ENCODE data around the gene NOP56.
A peak's percentile ranks its signal among the peaks of the same experiment; 100 is the strongest.

Gene NOP56

GRCh38 chr20:2691663-2692035 lies 39.2 kb downstream of the NOP56 start:
- TF ChIP-seq CTCF (IDR thresholded peaks at IDR 0.05; ENCODE audit: insufficient read depth, low read depth, low read length, missing control alignments): no peak
- no peak for DNase-seq (ENCODE audit: low read depth)
- H3K4me3 ChIP-seq (ENCODE audit: low read depth, low read length): no peak overlapping the region

- peak within 1 kb of the TSS; percentile 28 for H3K4me3 ChIP-seq (ENCODE audit: low read depth, low read length)
- no peak for TF ChIP-seq CTCF (IDR thresholded peaks at IDR 0.05; ENCODE audit: insufficient read depth, low read depth, low read length, missing control alignments)
- no peak for DNase-seq (ENCODE audit: low read depth)
These were observed 39.8 kb downstream of the NOP56 start, which contains the start of gene EBF4 for GRCh38 chr20:2692036-2692885. Gene EBF4, plus strand, starts transcription at chr20:2692780. Its CDS starts 866 bp downstream, at chr20:2693646.

GRCh38 chr20:2692886-2693285 lies 40.5 kb downstream of the NOP56 start:
- no peak for DNase-seq (ENCODE audit: low read depth)
- no peak overlapping the region for H3K4me3 ChIP-seq (ENCODE audit: low read depth, low read length)

GRCh38 chr20:2693286-2694007 lies 41.0 kb downstream of the NOP56 start:
- no peak for DNase-seq (ENCODE audit: low read depth)
- no peak for TF ChIP-seq CTCF (IDR thresholded peaks at IDR 0.05; ENCODE audit: insufficient read depth, low read depth, low read length, missing control alignments)
- no peak overlapping the region; the same call in 1 of the 2 replicates for H3K4me3 ChIP-seq (ENCODE audit: low read depth, low read length)

More at GRCh38 chr20:2692886-2693285, 40.5 kb downstream of the NOP56 start:
- TF ChIP-seq CTCF (IDR thresholded peaks at IDR 0.05; ENCODE audit: insufficient read depth, low read depth, low read length, missing control alignments): no peak

- no peak overlapping the region for H3K4me3 ChIP-seq (ENCODE audit: low read depth, low read length)
- no peak for TF ChIP-seq CTCF (IDR thresholded peaks at IDR 0.05; ENCODE audit: insufficient read depth, low read depth, low read length, missing control alignments)
- no peak for DNase-seq (ENCODE audit: low read depth)
These were observed 41.6 kb downstream of the NOP56 start for GRCh38 chr20:2694008-2694471.

- no peak for TF ChIP-seq CTCF (IDR thresholded peaks at IDR 0.05; ENCODE audit: insufficient read depth, low read depth, low read length, missing control alignments)
- no peak for DNase-seq (ENCODE audit: low read depth)
- no peak overlapping the region for H3K4me3 ChIP-seq (ENCODE audit: low read depth, low read length)
These were observed 42.1 kb downstream of the NOP56 start for GRCh38 chr20:2694519-2694918.

Measured in GM12865 (cell line).